ENCODE measurements around the gene MAP3K4. TPM values are rescaled to one million over a fixed set of nuclear protein-coding genes. Genes with fewer than 3 reads are reported as not detected.

Gene MAP3K4
- total RNA-seq, 1 experiment from 2014 or later = 54.3 TPM

DNA sequence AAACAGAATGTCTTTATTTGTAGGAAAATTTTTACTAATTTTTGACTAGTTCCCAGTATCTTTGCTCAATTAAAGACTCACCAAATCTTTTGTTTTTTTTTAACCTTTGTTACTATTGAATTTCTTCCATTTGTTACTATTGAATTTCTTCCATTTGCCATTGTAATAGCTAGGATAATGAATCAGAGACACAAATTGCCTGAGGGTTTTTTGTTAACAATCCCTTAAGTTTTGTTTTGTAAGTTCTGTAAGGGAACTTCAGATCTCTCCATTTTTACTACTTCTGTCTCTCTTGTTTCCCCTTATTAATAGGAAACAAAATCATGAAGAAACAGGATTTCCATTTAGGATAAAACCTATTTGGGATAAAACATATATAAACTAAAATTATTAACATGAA is 104.3 kb downstream of the MAP3K4 start:
- Histone ChIP-seq H3K4ac (ENCODE audit: low read depth, low read length) (no peak overlapping the region), H2AK5ac (ENCODE audit: insufficient read length, low read length) (no peak overlapping the region), H2BK15ac (ENCODE audit: low read depth, low read length) (no peak overlapping the region), H4K8ac (replicated peaks; ENCODE audit: insufficient read length, low read depth, low read length) (no peak overlapping the region), H3K4me1 (ENCODE audit: insufficient read depth, low read length) (no peaks in the 10 kb centered on the region), H3K18ac (ENCODE audit: insufficient read length, low read depth, low read length) (no peak overlapping the region), H2BK20ac (ENCODE audit: low read depth, low read length, poor library complexity, severe bottlenecking) (no peak overlapping the region), H2BK12ac (ENCODE audit: insufficient read length, low read depth, low read length) (no peak overlapping the region), H3T11ph (ENCODE audit: low read length) (no peak overlapping the region), H3K23ac (ENCODE audit: insufficient read length, low read depth, low read length) (no peak overlapping the region), H3K79me2 (ENCODE audit: insufficient read depth, low read length) (no peaks in the 10 kb centered on the region), H4K91ac (ENCODE audit: insufficient read length, low read depth, low read length) (no peak overlapping the region), H2AFZ (ENCODE audit: low read length) (no peak overlapping the region), H3K27ac (ENCODE audit: insufficient read length, low read depth, low read length) (no peak overlapping the region), H3K9ac (ENCODE audit: extremely low read depth, insufficient read length, low read length) (no peak overlapping the region), H3K79me1 (ENCODE audit: insufficient read depth, low read depth, low read length, poor library complexity, severe bottlenecking) (no peaks in the 10 kb centered on the region), H3K9me3 (ENCODE audit: control insufficient read depth, low read depth, low read length) (no peaks in the 10 kb centered on the region), H4K20me1 (ENCODE audit: control insufficient read depth, insufficient read depth, insufficient read length) (no peaks in the 10 kb centered on the region), H3K56ac (ENCODE audit: insufficient read length, low read depth, low read length) (no peak overlapping the region), H3K23me2 (ENCODE audit: insufficient read length, low read depth, low read length, poor library complexity, severe bottlenecking) (no peaks in the 10 kb centered on the region), H3K27me3 (ENCODE audit: insufficient read depth, low read length) (no peaks in the 10 kb centered on the region), H2BK5ac (ENCODE audit: insufficient read length, low read length) (no peak overlapping the region), H2BK120ac (ENCODE audit: low read depth, low read length, poor library complexity, severe bottlenecking) (no peak overlapping the region), H3K4me2 (ENCODE audit: insufficient read depth, insufficient read length, low read length) (no peak overlapping the region), H4K5ac (ENCODE audit: insufficient read length, low read depth, low read length) (no peak overlapping the region), H3K14ac (ENCODE audit: insufficient read depth, low read length) (no peak overlapping the region)
- Mint-ChIP-seq H3K36me3 (ENCODE audit: insufficient read depth in 1 of 3, low read depth in 3 of 3) (peaks cover 10 to 51% (median 37%) of the 10 kb centered on the region in 3 experiments; a peak in 5 of 7 replicates), H3K4me3 (no peak overlapping the region), H3K4me1 (peaks cover 8 to 12% of the 10 kb centered on the region in 2 experiments), H3K27me3 (ENCODE audit: low read depth) (no peaks in the 10 kb centered on the region), H3K27ac (no peak overlapping the region), H3K9me3 (no peaks in the 10 kb centered on the region)
- no peak for DNase-seq
- TF ChIP-seq, protein P1, sequence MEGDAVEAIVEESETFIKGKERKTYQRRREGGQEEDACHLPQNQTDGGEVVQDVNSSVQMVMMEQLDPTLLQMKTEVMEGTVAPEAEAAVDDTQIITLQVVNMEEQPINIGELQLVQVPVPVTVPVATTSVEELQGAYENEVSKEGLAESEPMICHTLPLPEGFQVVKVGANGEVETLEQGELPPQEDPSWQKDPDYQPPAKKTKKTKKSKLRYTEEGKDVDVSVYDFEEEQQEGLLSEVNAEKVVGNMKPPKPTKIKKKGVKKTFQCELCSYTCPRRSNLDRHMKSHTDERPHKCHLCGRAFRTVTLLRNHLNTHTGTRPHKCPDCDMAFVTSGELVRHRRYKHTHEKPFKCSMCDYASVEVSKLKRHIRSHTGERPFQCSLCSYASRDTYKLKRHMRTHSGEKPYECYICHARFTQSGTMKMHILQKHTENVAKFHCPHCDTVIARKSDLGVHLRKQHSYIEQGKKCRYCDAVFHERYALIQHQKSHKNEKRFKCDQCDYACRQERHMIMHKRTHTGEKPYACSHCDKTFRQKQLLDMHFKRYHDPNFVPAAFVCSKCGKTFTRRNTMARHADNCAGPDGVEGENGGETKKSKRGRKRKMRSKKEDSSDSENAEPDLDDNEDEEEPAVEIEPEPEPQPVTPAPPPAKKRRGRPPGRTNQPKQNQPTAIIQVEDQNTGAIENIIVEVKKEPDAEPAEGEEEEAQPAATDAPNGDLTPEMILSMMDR (conservative IDR thresholded peaks at IDR 0.05) = no peak
